Gastroesophageal sphincter (tissue), 4 donors: ENCODE data around the gene CDC42BPA. TPM values are rescaled to one million over a fixed set of nuclear protein-coding genes. Genes with fewer than 3 reads are reported as not detected.
A peak's percentile ranks its signal among the peaks of the same experiment; 100 is the strongest.

Experiments used
- ATAC-seq: fragments of 150-250 bp; one replicate; pipeline ENCODE4 v1.9.1; 2016; ENCODE audit warnings: mild to moderate bottlenecking, moderate library complexity
- H3K27ac ChIP-seq, 4 donors: fragments of 200-600 bp; sonication (generic) in 3 of 4; 1 replicate in 3 of 4; 2 replicates in 1 of 4; pipeline ENCODE4 v1.5.1; 2016 to 2019
- H3K27me3 ChIP-seq: fragments of 200-600 bp; sonication (generic); one replicate; pipeline ENCODE4 v1.5.1; 2019
- H3K36me3 ChIP-seq, 2 donors: fragments of 200-600 bp; sonication (generic); one replicate each; pipeline ENCODE4 v1.5.1; 2019; ENCODE audit warnings: control low read depth in 1 of 2
- H3K4me1 ChIP-seq, 3 donors: fragments of 200-600 bp; sonication (generic); 1 replicate in 2 of 3; 2 replicates in 1 of 3; pipeline ENCODE4 v1.5.1; 2016 to 2019; ENCODE audit warnings: control low read depth in 2 of 3
- H3K4me3 ChIP-seq, 2 donors: fragments of 200-600 bp; sonication (generic); one replicate each; pipeline ENCODE4 v1.5.1; 2019; ENCODE audit warnings: mild to moderate bottlenecking in 1 of 2, moderate library complexity in 1 of 2
- H3K9me3 ChIP-seq, 3 donors: fragments of 200-600 bp; sonication (generic); one replicate each; pipeline ENCODE4 v1.5.1; 2017 to 2019; ENCODE audit warnings: control low read depth in 2 of 3
- EP300 ChIP-seq: sonication (generic); formaldehyde crosslinking; IDR thresholded peaks from one replicate; pipeline ENCODE4 v1.6.1; 2017; ENCODE audit warnings: antibody characterized with exemption, mild to moderate bottlenecking
- POLR2A ChIP-seq, 2 donors: fragments of 450-650 bp; IDR thresholded peaks; one replicate each; pipeline ENCODE4 v1.6.1; 2017; ENCODE audit warnings: antibody characterized with exemption in 2 of 2, mild to moderate bottlenecking in 2 of 2, moderate library complexity in 1 of 2
- POLR2AphosphoS5 ChIP-seq: sonication (generic); formaldehyde crosslinking; IDR thresholded peaks from one replicate; pipeline ENCODE4 v1.6.1; 2017; ENCODE audit warnings: antibody characterized with exemption
- WGBS, 2 donors: methylation state at CpG; one replicate each; pipeline ENCODE4 v1.1.5; 2018; ENCODE audit warnings: low coverage in 1 of 2; 5-methylcytosine and 5-hydroxymethylcytosine counted together
- small RNA-seq, 4 donors: library from RNA; depleted of rRNA; stranded (forward); fragments of <200 nt; gene quantifications; one replicate each; pipeline ENCODE3, GENCODE V24; 2016
- total RNA-seq, 4 donors: library from RNA; depleted of rRNA; stranded (reverse); fragments of >200 nt; gene quantifications; one replicate each; pipeline ENCODE4 v1.1.0, GENCODE V29; 2016
- TF ChIP-seq, protein P1 (sequence below), 4 experiments: fragments of 200-600 bp in 2 of 4; fragments of 450-650 bp in 2 of 4; sonication (generic) in 1 of 4; IDR thresholded peaks; one replicate each; pipeline ENCODE4 v1.5.1; 2017 to 2019; ENCODE audit warnings: antibody characterized with exemption in 4 of 4, mild to moderate bottlenecking in 2 of 4, moderate library complexity in 2 of 4

The CDC42BPA gene
- total RNA-seq, 4 donors from 2014 or later, result 60.7 to 92.1 (median 74.1) TPM

DNA sequence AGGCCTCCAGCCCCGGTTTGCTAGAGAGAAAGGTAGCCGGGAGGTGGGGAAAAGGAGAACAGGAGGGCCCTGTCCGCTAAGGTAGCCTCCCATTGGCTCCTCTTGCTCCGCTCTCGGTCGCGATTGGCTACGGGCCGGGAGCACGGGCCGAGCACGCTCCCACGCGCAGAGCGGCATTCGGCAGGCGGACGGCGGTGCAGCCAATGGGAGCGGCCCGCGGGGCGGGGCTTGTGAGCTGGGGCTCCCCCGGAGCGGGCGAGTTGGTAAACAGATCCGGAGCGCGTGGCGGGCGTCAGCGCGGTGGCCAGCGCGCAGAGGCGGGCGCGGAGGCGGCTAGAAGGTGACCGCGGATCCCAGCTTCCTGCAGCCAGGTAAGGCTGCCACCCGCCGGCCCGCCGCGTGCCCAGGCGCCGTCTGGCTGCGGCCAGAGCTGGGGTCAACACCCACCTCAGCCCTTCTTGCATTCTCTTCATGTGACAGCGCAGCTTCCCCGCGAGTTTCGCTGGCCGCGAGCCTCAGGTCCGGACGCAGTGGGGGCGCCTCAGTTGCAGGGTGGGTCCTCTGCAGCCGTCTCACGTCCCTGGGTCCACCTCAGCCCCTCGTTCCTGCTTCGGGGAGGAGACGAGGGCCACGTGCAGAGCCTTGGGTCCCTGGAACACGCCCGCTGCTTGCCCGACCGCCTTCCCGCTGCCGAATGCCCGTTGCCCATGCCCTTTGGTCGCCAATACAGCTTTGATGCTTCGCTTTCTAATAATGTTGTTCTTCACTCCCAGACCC lies 378.1 kb downstream of the CDC42BPA start, which contains the start of gene COQ8A:
Gene COQ8A, plus strand, starts transcription at position 266 of the 777 bp plus-strand sequence. CDS start 21,092 bp downstream, outside the sequence.
- 2% methylated on average over 12 of the region's 73 CpGs; no CpG with 5 or more reads in 1 of the 2 donors for WGBS, 2 donors

More for the DNA sequence above, 378.1 kb downstream of the CDC42BPA start, which contains the start of gene COQ8A:
- Histone ChIP-seq H3K4me3 (peak within 1 kb of the TSS; percentile 59 to 74), H3K36me3 (no peaks in the 10 kb centered on the region), H3K27ac (peak within 1 kb of the TSS; percentile 96 to 99 (median 98)), H3K27me3 (no peaks in the 10 kb centered on the region), H3K4me1 (peaks cover 6 to 61% (median 33%) of the 10 kb centered on the region in 3 donors), H3K9me3 (peaks cover 0 to 4% (median 0%) of the 10 kb centered on the region in 3 donors)
- TF ChIP-seq POLR2AphosphoS5, result no peak
- peak in 1 of 2 donors; percentile 19 for TF ChIP-seq POLR2A (IDR thresholded peaks at IDR 0.05)
- TF ChIP-seq, protein P1, sequence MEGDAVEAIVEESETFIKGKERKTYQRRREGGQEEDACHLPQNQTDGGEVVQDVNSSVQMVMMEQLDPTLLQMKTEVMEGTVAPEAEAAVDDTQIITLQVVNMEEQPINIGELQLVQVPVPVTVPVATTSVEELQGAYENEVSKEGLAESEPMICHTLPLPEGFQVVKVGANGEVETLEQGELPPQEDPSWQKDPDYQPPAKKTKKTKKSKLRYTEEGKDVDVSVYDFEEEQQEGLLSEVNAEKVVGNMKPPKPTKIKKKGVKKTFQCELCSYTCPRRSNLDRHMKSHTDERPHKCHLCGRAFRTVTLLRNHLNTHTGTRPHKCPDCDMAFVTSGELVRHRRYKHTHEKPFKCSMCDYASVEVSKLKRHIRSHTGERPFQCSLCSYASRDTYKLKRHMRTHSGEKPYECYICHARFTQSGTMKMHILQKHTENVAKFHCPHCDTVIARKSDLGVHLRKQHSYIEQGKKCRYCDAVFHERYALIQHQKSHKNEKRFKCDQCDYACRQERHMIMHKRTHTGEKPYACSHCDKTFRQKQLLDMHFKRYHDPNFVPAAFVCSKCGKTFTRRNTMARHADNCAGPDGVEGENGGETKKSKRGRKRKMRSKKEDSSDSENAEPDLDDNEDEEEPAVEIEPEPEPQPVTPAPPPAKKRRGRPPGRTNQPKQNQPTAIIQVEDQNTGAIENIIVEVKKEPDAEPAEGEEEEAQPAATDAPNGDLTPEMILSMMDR (IDR thresholded peaks at IDR 0.05), result peak in 1 of 4 experiments; percentile 3
- no peak for TF ChIP-seq EP300
- peak; percentile 98 for ATAC-seq

Small RNA genes within 50 kb of the gene (small RNA-seq; reads per million reads assigned to genes)
- gene AL353689.1, result 0 reads per million in 4 donors

Other genes starting within 250 kb of the CDC42BPA start
- gene ZNF678, start 245.1 kb upstream of the CDC42BPA start, total RNA-seq, result 1 to 10 TPM; 4.3 to 10.0 (median 6.3) TPM